T-cell (primary cell): Measurements from ENCODE around the gene RPL31. TPM values are rescaled to one million over a fixed set of nuclear protein-coding genes. Genes with fewer than 3 reads are reported as not detected.

Source experiments
- ATAC-seq, 4 experiments: fragments of 200-7000 bp in 3 of 4; fragments of 150-1000 bp in 1 of 4; cut with Tn5 transposase; replicated peaks in 1 of 4; 1 replicate in 3 of 4; 2 replicates in 1 of 4; pipeline ENCODE4 v1.10.0; 2021; ENCODE audit warnings: moderate library complexity in 3 of 4, mild to moderate bottlenecking in 2 of 4, moderate number of reproducible peaks in 1 of 4
- CTCF ChIA-PET, 2 donors: fragments of 300-600 bp; sonication (Branson Sonifier 250); formaldehyde crosslinking; loops; one replicate each; lab custom pipeline; 2022; ENCODE audit warnings: antibody characterized with exemption in 2 of 2; lab: Charles Lee
- POLR2A ChIA-PET, 2 donors: fragments of 300-600 bp; sonication (Branson Sonifier 250); formaldehyde crosslinking; loops; one replicate each; lab custom pipeline; 2022; ENCODE audit warnings: antibody characterized with exemption in 2 of 2; lab: Charles Lee
- DNase-seq, 35 experiments: peaks; one replicate each; pipeline versions ENCODE4 v3.0.0 to v3.0.0-alpha.2; 2013 to 2023
- H3K27ac ChIP-seq: one replicate; pipeline ENCODE4 v1.5.1; 2013; ENCODE audit warnings: low read length
- H3K27me3 ChIP-seq, 2 experiments: replicated peaks in 1 of 2; 1 replicate in 1 of 2; 2 replicates in 1 of 2; pipeline versions ENCODE4 v1.6.1 to v1.7.0; 2013; ENCODE audit warnings: low read length in 1 of 2, mixed read lengths in 1 of 2; ENCODE audit not compliant: control insufficient read depth in 2 of 2, insufficient read depth in 2 of 2; ENCODE audit errors: extremely low read depth in 1 of 2
- H3K36me3 ChIP-seq, 2 donors: 1 replicate in 1 of 2; 2 replicates in 1 of 2; pipeline versions ENCODE4 v1.6.1 to v1.7.0; 2013; ENCODE audit warnings: low read length in 1 of 2; ENCODE audit not compliant: control insufficient read depth in 2 of 2, insufficient read depth in 1 of 2; ENCODE audit errors: extremely low read depth in 1 of 2
- H3K4me1 ChIP-seq, 2 experiments: 1 replicate in 1 of 2; 2 replicates in 1 of 2; pipeline versions ENCODE4 v1.6.1 to v1.7.0; 2013; ENCODE audit warnings: low read length in 2 of 2, mixed read lengths in 1 of 2; ENCODE audit not compliant: insufficient read depth in 2 of 2, control insufficient read depth in 1 of 2; ENCODE audit errors: extremely low read depth in 1 of 2
- H3K4me3 ChIP-seq, 2 donors: 1 replicate in 1 of 2; 2 replicates in 1 of 2; pipeline versions ENCODE4 v1.5.1 to v1.7.0; 2013; ENCODE audit warnings: mild to moderate bottlenecking in 2 of 2, low read length in 1 of 2, moderate library complexity in 1 of 2; ENCODE audit not compliant: control insufficient read depth in 1 of 2; ENCODE audit errors: extremely low read depth in 1 of 2
- H3K9me3 ChIP-seq: 2 replicates; pipeline ENCODE4 v1.7.0; 2013
- H3K27ac Mint-ChIP-seq, 2 donors: one replicate each; pipeline ENCODE4 v1.8.0; 2020 to 2021; ENCODE audit warnings: mild to moderate bottlenecking in 2 of 2, mixed read lengths in 2 of 2
- H3K27me3 Mint-ChIP-seq, 2 donors: one replicate each; pipeline ENCODE4 v1.8.0; 2021 to 2022; ENCODE audit warnings: mixed read lengths in 2 of 2
- H3K36me3 Mint-ChIP-seq: one replicate; pipeline ENCODE4 v1.8.0; 2021; ENCODE audit warnings: mixed read lengths
- H3K4me1 Mint-ChIP-seq, 3 donors: one replicate each; pipeline ENCODE4 v1.8.0; 2020 to 2022; ENCODE audit warnings: mixed read lengths in 3 of 3, mild to moderate bottlenecking in 1 of 3
- H3K4me3 Mint-ChIP-seq, 3 donors: one replicate each; pipeline ENCODE4 v1.8.0; 2020 to 2022; ENCODE audit warnings: mild to moderate bottlenecking in 3 of 3, mixed read lengths in 3 of 3, moderate library complexity in 3 of 3
- H3K9me3 Mint-ChIP-seq, 3 donors: one replicate each; pipeline ENCODE4 v1.8.0; 2020 to 2022; ENCODE audit warnings: mixed read lengths in 3 of 3
- WGBS: methylation state at CpG from one replicate; pipeline ENCODE4 v1.1.5; 2013; ENCODE audit warnings: missing lambda C conversion rate; ENCODE audit not compliant: insufficient coverage; 5-methylcytosine and 5-hydroxymethylcytosine counted together
- total RNA-seq, 35 experiments: library from RNA in 6 of 35; stranded (reverse) in 6 of 35; fragments of 120-200 nt in 1 of 35; gene quantifications; one replicate each; pipeline versions ENCODE4 v1.2.1 to v1.2.4 and lab custom pipeline; 2013 to 2026

RPL31 gene
- total RNA-seq, 5 donors from 2014 or later (not counting 1 experiment from before 2014, with no cell fraction given) = 1,802 to 2,371 (median 2,279) TPM

- H3K4me3 Mint-ChIP-seq = no peak overlapping the region
- no peak overlapping the region for H3K27ac Mint-ChIP-seq
- peak in 1 of 35 experiments; percentile 13 for DNase-seq
- no peaks in the 10 kb centered on the region for H3K9me3 ChIP-seq
- H3K4me3 ChIP-seq = no peak overlapping the region
- no peaks in the 10 kb centered on the region for H3K9me3 Mint-ChIP-seq
- ATAC-seq = no peak
- H3K27me3 Mint-ChIP-seq = peaks cover 5 to 15% of the 10 kb centered on the region in 2 donors
- H3K36me3 Mint-ChIP-seq = no peaks in the 10 kb centered on the region
- POLR2A ChIA-PET = no interaction called here
- H3K4me1 ChIP-seq = no peaks in the 10 kb centered on the region
- no peak overlapping the region for H3K27ac ChIP-seq
- peaks cover 0 to 9% of the 10 kb centered on the region in 2 experiments for H3K27me3 ChIP-seq
- CTCF ChIA-PET = interaction anchor here in 1 of 2 donors (0.9 to 1.2 kb wide), 2 partner anchors 24 to 169 kb away, joined by 3 to 5 read pairs; no protein-coding TSS in a partner anchor
- no peaks in the 10 kb centered on the region for H3K4me1 Mint-ChIP-seq
- no peaks in the 10 kb centered on the region for H3K36me3 ChIP-seq
- 83% methylated on average over 1 of the region's 2 CpGs for WGBS
Observed at GRCh38 chr2:101036562-101036961, 34.5 kb downstream of the RPL31 start.

- no peaks in the 10 kb centered on the region for H3K4me1 Mint-ChIP-seq
- no peaks in the 10 kb centered on the region for H3K9me3 ChIP-seq
- CTCF ChIA-PET = interaction anchor here in 1 of 2 donors (0.9 to 1.2 kb wide), 2 partner anchors 24 to 168 kb away, joined by 3 to 5 read pairs; no protein-coding TSS in a partner anchor
- H3K27me3 Mint-ChIP-seq = peaks cover 0 to 15% of the 10 kb centered on the region in 2 donors
- H3K27me3 ChIP-seq = peaks cover 0 to 9% of the 10 kb centered on the region in 2 experiments
- WGBS = 83% methylated on average over 15 of the region's 19 CpGs
- DNase-seq = no peak
- ATAC-seq = no peak
- H3K4me1 ChIP-seq = no peaks in the 10 kb centered on the region
- no peak overlapping the region for H3K4me3 ChIP-seq
- H3K36me3 Mint-ChIP-seq = no peaks in the 10 kb centered on the region
- POLR2A ChIA-PET = no interaction called here
- no peaks in the 10 kb centered on the region for H3K36me3 ChIP-seq
- no peaks in the 10 kb centered on the region for H3K9me3 Mint-ChIP-seq
- H3K4me3 Mint-ChIP-seq = no peak overlapping the region
- H3K27ac Mint-ChIP-seq = no peak overlapping the region
- H3K27ac ChIP-seq = no peak overlapping the region
Observed at GRCh38 chr2:101037161-101037755, 35.2 kb downstream of the RPL31 start.

GRCh38 chr2:101038455-101039255 is 36.6 kb downstream of the RPL31 start:
- no peak overlapping the region for H3K4me3 Mint-ChIP-seq
- Histone ChIP-seq H3K4me1 (no peaks in the 10 kb centered on the region), H3K4me3 (no peak overlapping the region), H3K36me3 (no peaks in the 10 kb centered on the region), H3K9me3 (no peaks in the 10 kb centered on the region), H3K27me3 (peaks cover 0 to 9% of the 10 kb centered on the region in 2 experiments), H3K27ac (no peak overlapping the region)
- H3K9me3 Mint-ChIP-seq = no peaks in the 10 kb centered on the region
- peak in 1 of 4 experiments; percentile 27 for ATAC-seq
- CTCF ChIA-PET = no interaction called here
- 90% methylated on average over 12 of the region's 21 CpGs for WGBS
- no peak overlapping the region for H3K27ac Mint-ChIP-seq
- peaks cover 0 to 11% of the 10 kb centered on the region in 2 donors for H3K27me3 Mint-ChIP-seq
- no peaks in the 10 kb centered on the region for H3K4me1 Mint-ChIP-seq
- no peaks in the 10 kb centered on the region for H3K36me3 Mint-ChIP-seq
- POLR2A ChIA-PET = no interaction called here
- DNase-seq = peak in 1 of 35 experiments; percentile 6

- DNase-seq = no peak
- Histone ChIP-seq H3K4me3 (no peak overlapping the region), H3K27ac (no peak overlapping the region), H3K9me3 (no peaks in the 10 kb centered on the region), H3K36me3 (no peaks in the 10 kb centered on the region), H3K4me1 (no peaks in the 10 kb centered on the region), H3K27me3 (peaks cover 0 to 9% of the 10 kb centered on the region in 2 experiments)
- ChIA-PET POLR2A (interaction anchor here (0.5 to 0.6 kb wide), 2 partner anchors 9 to 150 kb away, joined by 3 read pairs; no protein-coding TSS in a partner anchor), CTCF (interaction anchor here in 1 of 2 donors (0.6 kb wide), 1 partner anchor 309 kb away, joined by 4 read pairs; no protein-coding TSS in a partner anchor)
- Mint-ChIP-seq H3K9me3 (no peaks in the 10 kb centered on the region), H3K36me3 (no peaks in the 10 kb centered on the region), H3K27me3 (peaks cover 0 to 8% of the 10 kb centered on the region in 2 donors), H3K27ac (no peak overlapping the region), H3K4me1 (no peaks in the 10 kb centered on the region), H3K4me3 (no peak overlapping the region)
- WGBS = 96% methylated on average over 13 of the region's 13 CpGs
- ATAC-seq = no peak
Observed at GRCh38 chr2:101040072-101040471, 38.0 kb downstream of the RPL31 start.

- ChIA-PET POLR2A (no interaction called here), CTCF (no interaction called here)
- Mint-ChIP-seq H3K27me3 (peaks cover 0 to 5% of the 10 kb centered on the region in 2 donors), H3K4me3 (no peak overlapping the region), H3K36me3 (no peaks in the 10 kb centered on the region), H3K4me1 (no peaks in the 10 kb centered on the region), H3K27ac (no peak overlapping the region), H3K9me3 (no peaks in the 10 kb centered on the region)
- WGBS = no CpG with 5 or more reads among the region's 6 CpGs
- ATAC-seq (no peak), DNase-seq (no peak)
- Histone ChIP-seq H3K9me3 (no peaks in the 10 kb centered on the region), H3K4me3 (no peak overlapping the region), H3K4me1 (no peaks in the 10 kb centered on the region), H3K36me3 (no peaks in the 10 kb centered on the region), H3K27ac (no peak overlapping the region), H3K27me3 (peaks cover 0 to 3% of the 10 kb centered on the region in 2 experiments)
Observed at GRCh38 chr2:101040761-101041160, 38.7 kb downstream of the RPL31 start.

GRCh38 chr2:101041413-101041812 is 39.3 kb downstream of the RPL31 start:
- Mint-ChIP-seq H3K36me3 (no peaks in the 10 kb centered on the region), H3K4me1 (no peaks in the 10 kb centered on the region), H3K27me3 (peaks cover 0 to 5% of the 10 kb centered on the region in 2 donors), H3K27ac (no peak overlapping the region), H3K9me3 (no peaks in the 10 kb centered on the region), H3K4me3 (no peak overlapping the region)
- Histone ChIP-seq H3K36me3 (no peaks in the 10 kb centered on the region), H3K9me3 (no peaks in the 10 kb centered on the region), H3K27me3 (no peaks in the 10 kb centered on the region), H3K4me1 (no peaks in the 10 kb centered on the region), H3K4me3 (no peak overlapping the region), H3K27ac (no peak overlapping the region)
- ChIA-PET CTCF (no interaction called here), POLR2A (no interaction called here)
- ATAC-seq (no peak), DNase-seq (no peak)
- WGBS = no CpG with 5 or more reads among the region's 4 CpGs
